Measurements from ENCODE around the gene AARSD1.
"Not testable (repeated sequence)": the region's sequence is repeated elsewhere in the genome, so short reads cannot be mapped to it uniquely, and the experiment has no call there.

AARSD1 gene

GRCh38 chr17:42920106-42920900, 44.0 kb downstream of the AARSD1 start:
- no peak for DNase-seq

GRCh38 chr17:42919522-42920077, 44.7 kb downstream of the AARSD1 start:
- DNase-seq, result not testable (repeated sequence)

DNA sequence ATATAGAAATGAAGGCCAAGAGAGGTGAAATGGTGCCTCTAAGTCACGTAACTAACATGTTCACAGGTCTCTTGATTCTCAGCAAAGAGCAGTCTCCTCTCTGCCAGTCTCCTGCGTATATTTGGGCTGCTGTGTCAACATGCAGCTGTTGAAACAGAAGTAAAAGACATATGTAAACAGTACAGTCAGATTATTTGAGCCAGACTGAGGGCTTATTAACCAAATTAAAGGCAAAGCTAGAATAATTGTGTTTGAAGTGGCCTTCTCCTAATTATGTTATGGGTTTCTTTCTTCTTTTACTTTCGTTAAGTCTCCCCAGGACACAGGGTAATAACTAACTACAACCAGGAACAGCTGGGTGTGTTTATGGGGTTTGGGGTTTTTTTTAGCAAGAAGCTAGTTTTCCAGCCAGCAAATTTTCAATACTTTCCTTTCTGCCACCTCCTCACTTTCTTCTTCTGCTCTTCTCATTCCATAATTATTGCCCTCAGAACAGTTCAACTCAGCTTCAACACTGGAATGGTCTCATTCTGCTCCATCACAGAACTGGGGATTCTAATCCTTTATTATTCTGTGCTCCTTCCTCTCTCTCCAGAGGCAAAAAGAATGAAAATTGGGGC, 45.2 kb downstream of the AARSD1 start:
- no peak for DNase-seq

GRCh38 chr17:42917236-42917603, 47.0 kb downstream of the AARSD1 start:
- no peak for DNase-seq

DNA sequence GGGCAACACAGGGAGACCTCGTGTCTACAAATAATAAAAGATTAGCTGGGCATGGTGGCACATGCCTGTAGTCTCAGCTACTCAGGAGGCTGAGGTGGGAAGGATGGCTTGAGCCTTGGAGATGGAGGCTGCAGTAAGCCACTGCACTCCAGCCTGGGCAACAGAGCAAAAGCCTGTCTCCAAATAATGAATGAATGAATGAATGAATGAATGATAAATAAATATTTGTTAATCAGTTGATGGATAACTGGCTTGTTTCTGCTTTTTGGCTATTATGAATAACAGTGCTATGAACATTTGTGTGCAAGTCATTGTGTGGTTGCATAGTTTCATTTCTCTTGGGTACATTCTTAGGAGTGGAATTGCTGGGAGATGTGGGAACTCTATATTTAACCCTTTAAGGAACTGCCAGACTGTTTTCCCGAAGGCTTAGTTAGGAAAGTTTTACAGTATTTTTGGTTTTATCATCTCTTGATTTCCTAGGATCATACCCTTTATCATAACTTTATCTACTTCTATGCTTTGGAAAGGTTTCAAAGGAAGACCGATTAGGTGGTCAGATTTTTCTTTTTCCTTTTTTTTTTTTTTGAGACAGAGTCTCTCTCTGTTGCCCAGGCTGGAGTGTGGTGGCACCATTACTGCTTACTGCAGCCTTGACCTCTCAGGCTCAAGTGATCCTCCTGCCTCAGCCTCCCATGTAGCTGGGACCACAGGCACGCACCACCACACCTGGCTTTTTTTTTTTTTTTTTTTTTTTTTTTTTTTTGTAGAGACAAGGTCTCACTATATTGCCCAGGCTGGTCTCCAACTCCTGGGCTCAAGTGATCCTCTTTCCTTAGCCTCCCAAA, 47.6 kb downstream of the AARSD1 start:
- DNase-seq, result not testable (repeated sequence)

DNA sequence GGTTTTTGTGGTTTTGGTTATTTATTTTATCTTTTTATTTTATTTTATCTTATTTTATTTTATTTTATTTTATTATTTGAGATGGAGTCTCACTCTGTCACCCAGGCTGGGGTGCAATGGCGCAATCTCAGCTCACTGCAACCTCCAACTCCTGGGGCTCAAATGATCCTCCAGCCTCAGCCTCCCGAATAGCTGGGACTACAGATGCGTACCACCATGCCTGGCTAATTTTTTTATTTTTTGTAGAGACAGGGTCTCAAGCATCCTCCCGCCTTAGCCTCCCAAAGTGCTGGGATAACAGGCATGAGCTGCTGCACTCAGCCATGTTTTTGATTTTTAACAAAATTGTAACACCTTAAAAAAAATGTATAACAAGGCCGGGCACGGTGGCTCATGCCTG, 49.0 kb downstream of the AARSD1 start:
- not testable (repeated sequence) for DNase-seq

DNA sequence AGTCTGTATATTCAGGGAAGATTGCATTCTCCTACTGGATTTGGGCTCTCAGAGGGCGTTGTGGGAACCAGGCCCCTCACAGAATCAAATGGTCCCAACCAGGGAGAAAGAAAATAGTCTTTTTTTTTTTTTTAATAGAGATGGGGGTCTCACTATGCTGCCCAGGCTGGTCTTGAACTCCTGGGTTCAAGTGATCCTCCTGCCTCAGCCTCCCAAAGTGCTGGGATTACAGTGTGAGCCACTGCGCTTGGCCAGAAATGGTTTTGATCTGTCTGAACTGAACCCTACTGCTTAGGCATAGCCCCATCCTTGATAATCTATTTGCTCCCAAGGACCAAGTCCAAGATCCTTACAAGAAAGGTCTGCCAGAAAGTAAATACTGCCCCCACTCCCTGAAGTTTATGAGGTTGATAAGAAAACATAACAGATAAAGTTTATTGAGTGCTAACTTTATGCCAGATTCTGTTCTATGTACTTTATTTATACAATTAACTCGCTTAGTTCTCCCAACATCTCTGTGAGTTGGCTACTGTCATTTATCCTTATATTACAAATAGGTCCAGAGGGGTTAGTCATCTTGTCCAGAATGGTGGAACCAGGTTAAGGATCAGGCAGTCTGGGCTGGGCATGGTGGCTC, 50.2 kb downstream of the AARSD1 start:
- no peak for DNase-seq

DNA sequence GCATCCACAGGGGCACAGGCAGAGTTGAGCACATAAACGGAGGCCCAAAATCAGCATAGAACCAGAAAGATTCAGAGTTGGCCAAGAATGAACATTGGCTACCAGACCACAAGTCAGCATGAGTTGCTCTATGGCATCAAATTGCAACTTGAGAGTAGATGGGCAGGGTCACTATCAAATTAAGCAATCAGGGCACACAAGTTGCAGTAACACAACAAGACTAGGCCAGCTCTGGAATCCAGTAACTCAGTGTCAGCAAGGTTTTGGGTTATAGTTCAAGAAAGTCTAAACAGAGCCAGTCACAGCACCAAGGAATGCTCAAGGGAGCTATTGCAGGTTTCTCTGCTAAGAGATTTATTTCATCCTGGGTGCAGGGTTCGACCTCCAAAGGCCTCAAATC, 50.7 kb downstream of the AARSD1 start:
- no peak for DNase-seq

DNA sequence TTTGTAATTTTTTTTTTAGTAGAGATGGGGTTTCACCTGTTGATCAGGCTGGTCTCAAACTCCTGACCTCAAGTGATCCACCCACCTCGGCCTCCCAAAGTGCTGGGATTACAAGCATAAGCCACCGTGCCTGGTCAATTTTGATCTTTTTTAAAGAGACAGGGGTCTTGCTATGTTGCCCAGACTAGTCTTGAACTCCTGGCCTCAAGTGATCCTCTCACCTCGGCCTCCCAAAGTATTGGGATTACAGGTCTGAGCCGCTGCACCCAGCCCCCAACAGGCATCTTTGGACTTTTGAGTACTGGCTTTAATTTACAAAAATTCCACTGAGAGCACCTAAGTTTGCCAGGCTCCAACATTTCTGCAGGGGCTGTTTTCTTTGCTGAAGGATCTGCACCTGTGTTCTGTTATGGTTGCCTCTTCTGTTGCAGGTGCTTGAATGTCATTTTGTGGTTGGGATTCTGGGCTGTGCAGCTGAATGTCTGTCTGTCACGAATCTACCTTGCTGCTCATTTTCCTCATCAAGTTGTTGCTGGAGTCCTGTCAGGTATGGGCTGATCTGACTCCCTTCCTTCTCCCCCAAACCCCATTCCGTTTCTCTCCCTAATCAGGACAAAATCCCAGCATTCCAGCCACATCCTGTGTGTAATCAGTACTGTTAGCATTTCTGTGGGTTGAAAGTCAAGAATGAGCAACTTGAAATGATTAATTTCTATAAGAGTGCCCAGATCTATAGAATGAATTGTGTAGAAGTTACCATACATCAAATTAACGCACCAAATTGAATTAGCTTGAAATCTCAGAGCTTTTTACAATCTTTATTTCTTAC, 55.2 kb downstream of the AARSD1 start:
- no peak for DNase-seq

DNA sequence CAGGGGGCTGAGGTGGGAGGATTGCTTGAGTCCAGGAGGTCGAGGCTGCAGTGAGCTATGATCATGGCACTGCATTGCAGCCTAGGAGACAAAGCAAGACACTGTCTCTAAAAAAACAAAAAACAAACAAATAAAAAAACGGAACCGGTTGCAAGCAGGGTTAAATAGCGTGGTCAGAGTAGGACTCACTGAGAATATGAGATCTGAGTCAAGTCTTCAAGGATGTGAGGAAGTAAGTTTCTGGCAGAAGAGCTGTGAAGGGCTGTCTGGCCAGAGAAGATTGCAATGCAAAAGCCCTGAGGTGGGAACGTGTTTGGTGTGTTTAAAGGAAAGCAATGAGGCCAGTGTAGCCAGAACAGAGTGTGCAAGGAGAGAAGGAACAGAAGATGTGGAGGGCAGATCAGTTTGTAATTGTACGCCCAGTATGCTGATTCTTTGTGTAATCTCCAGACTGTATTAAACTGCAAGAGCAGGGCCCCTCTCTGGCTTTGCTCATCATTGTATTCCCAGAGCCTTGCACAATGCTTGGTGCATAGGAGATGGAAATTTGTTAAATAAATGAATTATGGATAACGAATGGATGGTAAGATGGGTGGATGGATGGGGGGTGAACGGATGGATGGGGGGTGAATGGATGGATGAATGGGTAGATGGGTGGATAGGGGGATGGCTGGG, 57.3 kb downstream of the AARSD1 start:
- DNase-seq, result no peak

- DNase-seq, result no peak
These were observed 60.2 kb downstream of the AARSD1 start for GRCh38 chr17:42904110-42904469.

GRCh38 chr17:42901535-42902229, 62.6 kb downstream of the AARSD1 start:
- no peak for DNase-seq

All from activated T-cell treated with anti-CD3 and anti-CD28 coated beads, Interleukin-2, amount 50 U/mL, for 48 hours (primary cell).